Measurements from ENCODE around the gene SLC12A6. TPM values are rescaled to one million over a fixed set of nuclear protein-coding genes. Genes with fewer than 3 reads are reported as not detected.

The SLC12A6 gene
- polyA plus RNA-seq, 1 experiment, result 19.1 TPM

GRCh38 chr15:34366271-34367065 is 28.9 kb upstream of the SLC12A6 start:
- CTCF ChIA-PET, result interaction anchor here (0.6 to 2.8 kb wide), 19 partner anchors 8 to 305 kb away, joined by 3 to 26 read pairs (median 5); partner anchors contain the start of genes KATNBL1, NOP10 and NUTM1
- DNase-seq (ENCODE audit: low read depth, low spot score), result no peak
- H3K27me3 ChIP-seq (ENCODE audit: control insufficient read depth, insufficient read depth, low read length), result no peaks in the 10 kb centered on the region

DNA sequence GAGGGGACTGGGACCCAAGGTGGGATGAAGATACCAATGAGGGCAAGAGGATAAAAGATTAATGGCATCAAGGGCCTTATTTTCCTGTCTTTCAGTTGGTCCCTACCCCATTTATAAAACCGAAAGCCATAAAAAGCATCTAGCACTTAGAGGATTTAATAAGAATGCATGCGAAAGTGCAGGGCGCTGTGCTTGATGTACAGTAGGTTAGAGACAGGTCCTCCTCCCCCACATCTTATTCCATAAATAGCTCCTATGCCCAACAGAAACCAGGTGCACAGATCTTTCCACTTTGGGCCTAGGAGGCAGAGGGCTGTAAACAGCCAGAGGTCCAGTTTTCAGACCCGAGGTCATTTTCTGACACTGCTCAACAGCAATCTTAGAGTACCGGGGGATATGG is 28.3 kb upstream of the SLC12A6 start:
- Histone ChIP-seq H3K4me3 (ENCODE audit: low read depth, low read length) (peak overlapping the region; percentile 90), H3K9me3 (ENCODE audit: control insufficient read depth, insufficient read depth, low read length) (no peaks in the 10 kb centered on the region; the same call in 1 of the 2 replicates), H3K27me3 (ENCODE audit: control insufficient read depth, insufficient read depth, low read length) (no peaks in the 10 kb centered on the region), H3K27ac (ENCODE audit: low read depth, low read length) (no peak overlapping the region)
- TF ChIP-seq CTCF (IDR thresholded peaks at IDR 0.05; ENCODE audit: low read depth, low read length), result no peak
- DNase-seq (ENCODE audit: low read depth, low spot score), result no peak
- CTCF ChIA-PET, result interaction anchor here (0.6 to 1.9 kb wide), 3 partner anchors 13 to 142 kb away, joined by 3 to 7 read pairs (median 3); partner anchors contain the start of gene NOP10
- POLR2A ChIA-PET, result no interaction called here

More at GRCh38 chr15:34366271-34367065, 28.9 kb upstream of the SLC12A6 start:
- POLR2A ChIA-PET, result interaction anchor here (0.5 to 1.8 kb wide), 4 partner anchors 23 to 211 kb away, joined by 3 to 7 read pairs (median 4); partner anchors contain the start of genes KATNBL1, NOP10, NUTM1 and SLC12A6
- Histone ChIP-seq H3K9me3 (ENCODE audit: control insufficient read depth, insufficient read depth, low read length) (no peaks in the 10 kb centered on the region; the same call in 1 of the 2 replicates), H3K4me3 (ENCODE audit: low read depth, low read length) (peak overlapping the region; percentile 90), H3K27ac (ENCODE audit: low read depth, low read length) (no peak overlapping the region)
- no peak for TF ChIP-seq CTCF (IDR thresholded peaks at IDR 0.05; ENCODE audit: low read depth, low read length)

DNA sequence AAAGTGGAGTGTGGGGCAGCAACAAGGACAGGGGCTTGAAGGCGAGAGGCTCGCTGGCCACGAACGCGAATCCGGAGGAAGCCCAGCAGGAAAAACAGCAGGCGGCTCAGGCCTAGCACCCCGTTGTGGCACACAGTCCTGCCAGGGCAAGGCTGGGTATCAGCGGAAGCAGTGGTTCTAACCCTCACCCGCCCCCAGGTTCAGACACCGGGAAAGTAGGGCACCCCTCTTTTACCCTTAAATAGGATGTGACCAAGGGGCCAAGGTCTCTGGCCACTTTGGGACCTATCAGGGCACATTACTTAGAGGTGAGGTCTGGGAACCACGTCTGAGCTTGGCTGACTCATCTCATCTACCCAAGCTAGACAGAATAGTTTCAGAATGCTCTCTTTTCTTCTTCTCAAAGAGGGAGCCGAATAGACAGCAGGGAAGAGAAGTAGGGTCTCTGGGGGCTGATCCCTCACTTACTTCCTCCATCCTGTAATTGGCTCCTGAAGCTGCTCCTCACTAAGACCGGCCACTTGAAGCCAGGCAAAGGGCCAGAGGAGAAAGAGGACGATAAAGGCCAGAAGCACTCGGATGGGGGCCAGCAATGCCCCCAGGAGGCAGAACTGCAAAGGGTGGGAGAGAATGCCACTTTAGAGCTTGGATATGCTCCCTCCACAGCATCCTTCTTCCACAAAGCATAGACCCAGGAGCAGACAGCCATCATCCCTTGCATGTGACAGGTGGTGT is 27.7 kb upstream of the SLC12A6 start:
- TF ChIP-seq CTCF (IDR thresholded peaks at IDR 0.05; ENCODE audit: low read depth, low read length), result no peak
- DNase-seq (ENCODE audit: low read depth, low spot score), result no peak
- Histone ChIP-seq H3K27ac (ENCODE audit: low read depth, low read length) (no peak overlapping the region), H3K4me3 (ENCODE audit: low read depth, low read length) (peak overlapping the region; percentile 38), H3K9me3 (ENCODE audit: control insufficient read depth, insufficient read depth, low read length) (no peaks in the 10 kb centered on the region; the same call in 1 of the 2 replicates), H3K27me3 (ENCODE audit: control insufficient read depth, insufficient read depth, low read length) (no peaks in the 10 kb centered on the region)
- POLR2A ChIA-PET, result no interaction called here
- CTCF ChIA-PET, result interaction anchor here (0.6 to 1.2 kb wide), 2 partner anchors 23 to 141 kb away, joined by 3 read pairs; partner anchors contain the start of gene NOP10

GRCh38 chr15:34364041-34364440 is 26.5 kb upstream of the SLC12A6 start:
- ChIA-PET POLR2A (interaction anchor here (0.6 kb wide), 1 partner anchor 349 kb away, joined by 3 read pairs; no protein-coding TSS in a partner anchor), CTCF (no interaction called here)
- H3K27ac ChIP-seq (ENCODE audit: low read depth, low read length), result no peak overlapping the region
- TF ChIP-seq CTCF (IDR thresholded peaks at IDR 0.05; ENCODE audit: low read depth, low read length), result no peak
- H3K27me3 ChIP-seq (ENCODE audit: control insufficient read depth, insufficient read depth, low read length), result no peaks in the 10 kb centered on the region
- DNase-seq (ENCODE audit: low read depth, low spot score), result no peak
- no peaks in the 10 kb centered on the region; the same call in 1 of the 2 replicates for H3K9me3 ChIP-seq (ENCODE audit: control insufficient read depth, insufficient read depth, low read length)
- no peak overlapping the region for H3K4me3 ChIP-seq (ENCODE audit: low read depth, low read length)

All from AG04450 (cell line).